Middle frontal gyrus (tissue), 1 donor: ENCODE data around the gene NEDD4L.
A peak's percentile ranks its signal among the peaks of the same experiment; 100 is the strongest.

Experiments used
- DNase-seq: peaks from one replicate; pipeline ENCODE4 v3.0.0-alpha.2; 2015; ENCODE audit warnings: low spot score; ENCODE audit errors: extremely low spot score

Gene NEDD4L

DNA sequence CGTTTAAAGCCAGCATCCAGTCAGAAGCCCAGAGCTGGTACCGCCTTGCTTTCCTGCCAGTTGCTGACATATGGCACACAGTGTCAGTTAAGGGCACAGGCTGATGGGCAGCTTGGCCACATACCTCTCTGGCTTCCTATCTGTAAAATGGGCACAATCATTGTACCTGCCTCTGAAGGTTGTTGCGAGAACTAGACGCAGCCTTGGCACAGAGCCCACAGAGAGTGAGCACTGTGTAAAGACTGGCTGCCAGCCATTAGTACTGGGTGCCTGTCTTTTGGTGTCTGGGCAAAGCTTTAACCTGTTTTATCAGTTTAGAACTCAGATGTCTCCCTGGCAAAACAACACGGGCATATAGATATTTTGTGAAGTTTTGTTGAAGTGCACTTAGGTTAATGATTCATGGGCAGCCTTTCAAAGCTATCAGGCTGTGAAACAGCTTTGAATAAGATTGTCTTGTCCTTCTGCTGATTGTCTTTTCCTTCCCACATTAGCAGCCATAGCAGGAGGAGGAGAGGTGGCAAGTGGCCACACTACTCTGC, 269.5 kb downstream of the NEDD4L start:
- no peak for DNase-seq

- no peak for DNase-seq
These were observed 270.3 kb downstream of the NEDD4L start for GRCh38 chr18:58314284-58314683.

DNA sequence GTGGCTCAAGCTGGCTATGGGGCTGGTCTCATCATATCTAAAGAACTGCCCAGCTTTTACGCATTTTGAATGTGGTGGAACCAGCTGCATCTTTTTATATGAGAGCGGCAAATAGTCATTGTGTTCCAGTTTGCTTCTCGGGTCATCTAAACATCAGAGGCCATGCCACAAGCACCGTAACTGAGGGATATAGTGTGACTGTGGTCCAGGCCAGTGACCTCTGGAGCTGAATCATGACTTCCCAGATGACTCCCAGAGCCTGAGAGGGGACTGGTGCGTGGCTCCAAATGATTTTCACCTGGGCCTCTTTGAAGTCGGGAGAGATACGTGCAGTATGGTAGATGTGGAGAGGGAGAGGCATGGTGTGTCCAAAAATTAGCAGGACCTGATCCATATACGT, 271.0 kb downstream of the NEDD4L start:
- no peak for DNase-seq

DNA sequence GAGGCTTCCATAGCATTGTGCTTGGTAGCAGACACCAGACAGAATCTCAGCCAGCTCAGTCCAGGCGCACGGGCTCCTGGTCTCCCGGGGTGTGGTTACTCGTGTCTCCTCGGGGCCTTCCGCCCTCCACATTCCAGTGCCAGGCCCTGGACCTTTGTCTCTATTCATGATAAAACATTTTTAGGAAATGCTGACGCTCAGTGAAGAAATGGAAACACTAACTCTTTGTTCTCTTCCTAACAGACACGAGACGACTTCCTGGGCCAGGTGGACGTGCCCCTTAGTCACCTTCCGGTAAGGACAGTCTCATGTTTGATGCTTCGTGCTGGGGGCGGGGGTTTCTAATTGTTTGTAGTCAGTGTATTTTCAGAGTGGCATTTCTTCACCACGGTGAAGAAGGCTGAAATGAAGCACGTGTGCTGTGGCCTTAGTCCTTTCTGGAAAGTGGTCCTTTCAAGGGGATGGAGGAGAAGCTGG, 271.8 kb downstream of the NEDD4L start:
- no peak for DNase-seq

DNA sequence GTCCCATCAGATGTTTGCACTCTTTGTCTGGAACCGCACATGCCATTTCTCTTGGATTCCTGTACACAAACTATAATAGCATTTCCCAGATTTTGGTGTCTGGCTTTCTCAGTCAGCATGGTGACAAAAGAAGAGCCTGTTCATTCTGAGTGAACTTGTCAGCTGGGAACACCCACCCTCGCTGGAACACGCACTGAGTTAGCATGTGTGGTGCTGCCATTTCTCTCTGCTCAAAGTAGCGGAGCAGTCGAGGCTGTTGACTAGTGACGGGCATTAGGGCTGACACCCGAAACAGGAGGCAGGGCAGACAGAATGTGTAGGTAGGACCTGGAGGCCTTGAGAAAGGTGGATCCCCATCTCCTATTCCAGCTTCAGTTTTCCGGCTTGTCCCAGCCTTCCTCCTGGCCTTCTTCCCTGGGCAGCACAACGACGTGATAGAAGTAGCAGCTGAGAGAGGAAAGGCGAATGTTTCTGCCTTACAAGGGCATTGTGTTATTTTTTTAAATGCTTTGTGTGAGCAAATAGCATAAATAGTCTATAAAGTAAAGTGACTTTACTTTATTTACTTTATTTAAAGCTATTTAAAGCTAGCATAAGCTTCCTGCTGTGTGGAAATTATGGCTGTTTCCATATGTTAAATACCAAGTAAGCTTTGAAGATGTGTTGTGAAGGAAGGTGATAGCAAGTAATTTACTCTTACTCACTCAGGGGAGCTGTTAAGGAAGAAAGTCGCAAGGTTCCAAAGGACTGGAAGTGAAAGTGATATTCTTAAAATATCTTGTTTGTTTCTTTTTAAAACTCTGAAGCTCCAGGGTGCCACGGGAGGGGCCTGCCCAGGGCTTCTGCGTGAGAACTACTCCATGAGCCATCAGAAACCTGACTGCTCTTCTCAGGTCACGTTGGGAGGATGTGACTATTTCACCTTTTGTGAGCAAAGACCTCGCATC, 272.6 kb downstream of the NEDD4L start:
- peak; percentile 37 for DNase-seq

DNA sequence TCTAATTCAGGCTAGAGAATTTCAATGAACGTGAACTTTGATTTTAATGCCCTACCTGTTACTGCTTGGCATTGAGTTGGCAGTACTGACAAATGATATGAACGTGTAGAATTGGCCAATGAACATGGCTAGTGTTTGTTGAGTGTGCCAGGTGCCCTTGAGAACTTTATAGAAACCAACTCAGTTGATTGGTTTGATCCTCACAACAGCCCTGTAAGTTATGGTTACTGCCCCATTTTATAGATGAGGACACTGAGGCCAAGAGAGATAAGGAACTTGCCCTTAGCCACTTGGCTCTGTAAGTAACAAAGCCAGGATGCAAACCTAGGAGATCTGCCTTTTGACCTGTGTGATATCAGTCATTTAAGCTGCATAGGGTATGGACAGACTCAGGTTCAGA, 275.7 kb downstream of the NEDD4L start:
- DNase-seq = no peak

DNA sequence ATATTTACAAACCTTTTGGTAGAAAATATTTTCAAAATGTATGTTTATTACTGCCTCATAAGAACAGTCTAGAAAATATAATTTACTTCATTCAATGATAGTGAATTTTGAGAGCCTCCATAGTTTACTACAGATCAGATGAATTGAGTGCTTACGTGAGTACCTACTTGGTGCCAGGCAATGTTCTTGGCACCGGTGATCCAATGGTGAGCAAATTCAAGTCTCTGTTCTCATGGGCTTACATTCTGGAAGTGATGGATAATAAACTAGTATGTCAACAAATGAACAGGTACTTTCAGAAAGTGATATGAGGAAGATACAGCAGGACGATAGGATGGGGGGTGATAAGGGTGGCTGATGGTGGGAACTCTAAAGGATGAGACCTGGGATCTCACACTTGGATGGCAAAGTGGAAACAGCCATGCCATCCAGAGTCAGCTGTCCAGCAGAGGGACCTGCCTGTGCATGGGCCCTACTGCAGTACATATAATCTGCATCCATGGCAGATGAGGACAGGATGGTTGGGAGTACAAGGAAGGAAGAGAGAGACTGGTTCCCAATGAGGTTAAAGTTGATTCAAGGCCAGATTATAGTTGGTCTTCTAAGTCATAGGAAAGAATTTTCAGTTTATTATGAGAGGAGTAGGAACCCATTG, 277.0 kb downstream of the NEDD4L start:
- no peak for DNase-seq

GRCh38 chr18:58321986-58322385, 278.0 kb downstream of the NEDD4L start:
- peak; percentile 50 for DNase-seq

GRCh38 chr18:58322464-58322863, 278.4 kb downstream of the NEDD4L start:
- DNase-seq = no peak

DNA sequence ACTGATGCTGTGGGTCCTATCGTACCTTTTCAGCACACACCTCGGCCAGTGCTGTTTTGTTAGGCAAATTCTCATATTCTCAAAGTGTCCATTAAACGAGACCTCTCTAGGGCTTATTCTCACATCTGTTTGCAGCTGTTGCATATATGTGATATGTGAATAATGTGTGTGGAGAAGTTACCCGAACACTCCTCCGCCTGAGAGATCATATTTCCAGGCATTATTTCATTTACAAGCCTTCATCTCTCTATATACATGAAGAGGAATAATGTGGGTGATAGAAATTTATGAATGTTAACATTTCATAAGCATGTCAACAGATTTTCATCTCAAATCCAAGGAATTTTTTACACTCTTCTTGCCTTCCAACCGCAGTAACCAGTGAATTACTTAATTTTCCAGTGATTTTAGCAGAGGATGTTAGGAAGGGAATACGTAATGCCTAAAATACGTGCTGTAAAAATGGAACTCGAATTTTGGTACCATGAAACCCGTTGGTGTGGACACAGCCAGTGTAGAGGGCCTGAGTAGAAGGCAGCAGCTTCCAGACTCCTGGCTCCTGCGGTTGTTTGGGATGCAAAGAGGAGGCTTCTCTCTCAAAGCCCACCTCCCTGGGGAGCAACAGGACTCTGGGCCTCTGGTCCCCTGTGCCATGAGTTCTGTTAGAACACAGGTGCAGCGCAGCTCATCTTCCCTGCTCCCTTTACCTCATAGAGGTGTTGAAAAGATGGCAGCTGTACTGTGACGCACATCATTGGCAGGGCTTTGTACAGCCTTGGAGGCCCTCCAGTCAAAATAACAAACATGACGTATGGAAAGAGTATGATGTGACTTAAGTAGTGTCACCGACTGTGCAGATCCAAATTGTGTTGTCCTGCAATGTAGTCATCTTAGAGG, 280.1 kb downstream of the NEDD4L start:
- DNase-seq = no peak

GRCh38 chr18:58324824-58325480, 280.9 kb downstream of the NEDD4L start:
- no peak for DNase-seq

- DNase-seq = no peak
These were observed 281.5 kb downstream of the NEDD4L start for GRCh38 chr18:58325494-58325893.

- DNase-seq = no peak
These were observed 290.0 kb downstream of the NEDD4L start for GRCh38 chr18:58334061-58334460.

DNA sequence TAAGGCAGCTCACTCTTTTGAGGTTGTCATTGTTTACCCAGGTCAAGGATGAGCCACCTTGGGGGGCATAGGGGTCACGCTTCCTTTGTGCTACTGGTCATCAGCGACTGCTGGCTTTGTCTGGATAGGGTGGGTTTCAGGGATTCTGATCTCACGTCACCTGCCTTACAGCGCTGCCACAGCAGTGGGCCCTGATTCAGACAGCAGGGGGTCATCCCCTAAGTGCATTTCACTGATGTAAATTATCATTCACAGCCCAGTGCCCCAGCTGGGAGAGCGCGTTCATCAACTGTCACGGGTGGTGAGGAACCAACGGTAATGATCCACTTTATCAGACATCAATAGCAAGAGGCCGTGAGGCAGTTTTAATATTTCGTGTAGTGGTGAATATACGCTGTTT, 291.2 kb downstream of the NEDD4L start:
- no peak for DNase-seq

DNA sequence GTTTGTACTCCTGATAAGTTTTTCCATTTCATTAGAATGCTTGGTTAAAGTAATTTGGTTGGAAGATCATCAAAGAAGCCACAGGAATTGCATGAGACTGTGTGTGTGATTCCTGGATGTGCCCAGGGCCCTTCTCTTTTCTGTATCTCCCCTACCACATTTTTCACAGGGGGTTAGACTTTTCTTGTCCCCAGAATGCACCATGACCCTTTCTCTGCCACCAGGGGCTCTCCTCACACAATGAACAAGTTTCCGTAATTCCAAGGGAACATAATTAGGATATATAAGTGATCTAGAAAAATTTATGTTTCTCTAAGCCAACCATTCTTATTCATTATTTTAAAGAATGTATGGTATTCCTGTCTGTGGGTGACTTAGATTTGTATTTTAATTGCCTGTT, 291.8 kb downstream of the NEDD4L start:
- no peak for DNase-seq

GRCh38 chr18:58336605-58337004, 292.6 kb downstream of the NEDD4L start:
- DNase-seq = no peak

DNA sequence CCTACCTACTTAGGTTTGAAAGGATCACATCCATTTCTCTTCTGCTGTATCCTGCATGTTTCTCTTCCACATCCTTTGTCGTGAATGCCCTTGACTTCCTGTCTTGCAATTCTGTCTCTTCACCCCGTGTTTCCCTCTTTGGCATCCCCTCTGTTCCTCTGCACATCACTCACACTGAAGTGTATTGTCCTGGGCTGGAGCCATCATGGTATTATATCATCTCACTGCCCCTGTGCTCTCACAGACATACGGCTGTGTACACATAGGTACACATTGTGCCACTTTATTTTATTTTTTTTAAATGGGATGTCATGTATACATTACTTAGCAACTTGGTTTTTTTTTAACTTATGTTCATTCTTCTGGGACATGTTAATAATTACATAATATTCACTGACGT, 293.3 kb downstream of the NEDD4L start:
- DNase-seq = no peak

GRCh38 chr18:58337686-58338085, 293.7 kb downstream of the NEDD4L start:
- DNase-seq = no peak

GRCh38 chr18:58338141-58338540, 294.1 kb downstream of the NEDD4L start:
- no peak for DNase-seq

GRCh38 chr18:58338961-58339592, 295.1 kb downstream of the NEDD4L start:
- no peak for DNase-seq
